ENCODE data around the gene CCDC6. TPM values are rescaled to one million over a fixed set of nuclear protein-coding genes. Genes with fewer than 3 reads are reported as not detected.
A peak's percentile ranks its signal among the peaks of the same experiment; 100 is the strongest.
"Not testable (repeated sequence)": the region's sequence is repeated elsewhere in the genome, so short reads cannot be mapped to it uniquely, and the experiment has no call there.

The CCDC6 gene
- polyA plus RNA-seq, 4 donors, result 27.2 to 46.3 (median 43.3) TPM

DNA sequence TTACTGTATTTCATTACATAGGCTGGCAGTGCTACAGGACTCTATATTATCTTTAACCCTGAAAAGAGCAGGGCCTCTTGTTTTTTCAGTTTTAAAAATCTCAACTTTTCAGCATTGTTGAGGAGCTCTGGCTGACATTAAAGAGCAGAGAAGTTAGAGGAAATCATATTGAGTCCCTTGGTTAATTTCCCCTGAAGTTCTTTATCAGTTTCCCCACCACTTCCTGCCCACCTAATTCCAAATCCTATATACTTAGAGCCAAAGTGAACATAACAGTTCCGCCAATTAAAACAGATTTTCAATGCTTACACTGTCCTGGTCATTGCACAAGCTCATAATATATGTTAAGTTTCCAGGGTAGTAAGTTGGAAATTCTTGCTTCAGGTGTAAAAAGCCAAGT, 87.1 kb downstream of the CCDC6 start:
- no peak for DNase-seq (ENCODE audit: low read depth in 4 of 4, low spot score in 3 of 4)

DNA sequence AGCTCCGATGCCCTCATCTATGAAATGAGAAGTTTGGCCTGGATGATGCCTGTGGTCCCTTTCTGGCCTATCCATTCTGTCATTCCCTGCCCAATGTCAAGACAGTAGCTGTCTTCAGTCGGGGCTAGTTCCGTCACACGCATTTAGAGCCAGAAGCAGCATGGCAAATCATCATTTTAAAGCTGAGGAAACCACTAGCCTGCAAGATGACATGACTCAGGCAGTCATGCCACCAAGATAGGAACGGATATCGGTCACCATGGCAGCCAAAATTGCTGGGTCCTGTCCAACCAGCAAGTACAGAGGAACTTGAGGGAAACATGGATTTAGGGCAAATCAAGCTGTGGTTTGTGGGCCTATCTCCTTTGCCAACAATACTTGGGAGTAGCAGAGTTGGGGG, 88.6 kb downstream of the CCDC6 start:
- DNase-seq (ENCODE audit: low read depth in 4 of 4, low spot score in 3 of 4), result no peak

DNA sequence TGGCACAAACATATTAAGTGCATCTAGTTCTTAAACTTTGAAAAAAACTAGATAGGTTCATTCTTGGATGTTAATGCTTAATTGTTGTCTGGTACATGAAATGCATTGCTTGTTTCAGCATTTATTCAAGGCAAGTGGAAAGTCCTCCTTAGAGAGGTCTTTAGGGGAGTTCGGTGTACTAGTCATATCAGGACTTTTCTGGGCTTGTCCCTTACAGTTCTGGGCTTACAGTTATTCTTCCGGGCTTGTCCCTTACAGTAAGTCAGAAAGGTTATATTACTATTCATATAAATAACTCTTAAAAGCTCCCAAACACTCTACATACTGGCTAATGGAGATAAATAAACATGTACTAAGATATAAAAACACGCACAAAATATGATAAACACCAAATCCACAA, 91.5 kb downstream of the CCDC6 start:
- no peak for DNase-seq (ENCODE audit: low read depth in 4 of 4, low spot score in 3 of 4)

DNA sequence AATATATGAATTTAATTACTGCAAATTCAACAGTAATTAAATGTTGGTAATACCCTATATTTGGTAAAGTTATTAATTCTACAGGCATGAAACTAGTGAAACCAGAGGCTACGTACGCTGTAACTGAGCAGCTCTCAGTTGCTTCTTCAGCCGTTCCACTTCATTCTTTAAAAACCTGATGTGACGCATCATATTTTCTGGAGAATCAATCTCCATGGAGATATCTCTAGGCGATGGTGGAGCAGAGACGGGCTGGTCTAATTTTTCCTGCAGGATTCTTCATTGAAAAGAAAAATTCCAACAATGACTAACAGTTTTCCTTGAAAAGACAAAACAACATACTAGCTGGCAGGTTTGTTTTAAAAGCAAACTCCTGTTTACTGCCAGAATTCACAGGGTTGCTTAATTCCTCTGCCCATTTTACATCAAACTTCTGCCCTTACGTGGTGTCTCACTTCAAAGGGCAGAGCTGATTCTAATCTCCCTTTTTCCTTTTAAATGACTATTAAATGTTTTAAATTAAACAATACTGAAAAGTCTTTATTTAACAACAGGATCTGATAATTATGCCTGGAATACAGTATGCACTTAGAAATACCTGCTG, 93.7 kb downstream of the CCDC6 start:
- DNase-seq (ENCODE audit: low read depth in 4 of 4, low spot score in 3 of 4), result no peak

DNA sequence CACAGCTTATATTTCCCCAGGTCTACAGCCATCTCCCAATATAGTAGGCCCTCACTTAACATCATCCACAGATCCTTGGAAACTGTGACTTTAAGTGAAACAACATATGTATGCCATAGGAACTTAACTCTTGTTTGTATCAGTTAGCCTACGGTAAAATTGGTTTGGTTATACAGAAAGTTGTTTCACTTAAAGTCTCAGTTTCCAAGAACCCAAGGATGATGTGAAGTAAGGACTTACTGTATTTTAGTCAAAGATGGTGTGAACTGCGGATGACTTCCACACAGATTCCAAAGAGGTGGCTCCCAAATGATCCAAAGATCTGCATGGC, 96.7 kb downstream of the CCDC6 start:
- DNase-seq (ENCODE audit: low read depth in 4 of 4, low spot score in 3 of 4), result no peak

DNA sequence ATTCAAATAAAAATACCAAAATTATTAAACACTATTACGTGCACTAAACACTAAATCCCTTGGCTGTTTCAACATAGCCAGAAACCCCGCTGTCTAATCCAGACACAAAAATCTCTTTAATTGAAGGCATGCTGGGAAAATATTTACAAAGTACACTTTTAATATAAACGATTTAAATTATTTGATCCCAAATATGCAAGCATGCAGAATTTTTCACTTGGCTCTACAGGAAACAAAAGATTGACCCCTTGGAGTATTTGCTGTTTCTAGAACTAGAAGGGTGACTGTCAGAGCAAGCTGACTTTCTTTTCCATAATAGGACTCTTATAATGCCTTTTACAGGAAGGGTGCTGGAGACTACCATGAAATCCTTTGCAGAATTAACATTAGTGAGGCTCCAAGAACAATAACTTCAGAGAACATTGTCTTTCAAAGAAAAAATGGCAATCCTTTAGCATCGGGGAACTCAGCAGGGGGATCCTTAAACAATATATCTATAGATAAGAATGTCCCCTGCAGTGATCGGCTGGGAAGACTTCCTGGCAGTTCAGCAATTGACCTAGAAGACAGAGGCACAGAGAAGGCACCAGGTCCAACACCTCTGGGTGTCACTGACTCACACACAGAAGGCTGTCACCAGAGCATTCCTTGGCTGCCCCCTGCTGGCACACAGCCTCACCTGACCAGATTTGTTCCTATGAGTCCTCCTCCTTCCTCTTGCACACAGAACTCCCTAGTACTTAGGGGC, 97.3 kb downstream of the CCDC6 start:
- peak in 1 of 4 donors; percentile 37 for DNase-seq (ENCODE audit: low read depth in 4 of 4, low spot score in 3 of 4)

DNA sequence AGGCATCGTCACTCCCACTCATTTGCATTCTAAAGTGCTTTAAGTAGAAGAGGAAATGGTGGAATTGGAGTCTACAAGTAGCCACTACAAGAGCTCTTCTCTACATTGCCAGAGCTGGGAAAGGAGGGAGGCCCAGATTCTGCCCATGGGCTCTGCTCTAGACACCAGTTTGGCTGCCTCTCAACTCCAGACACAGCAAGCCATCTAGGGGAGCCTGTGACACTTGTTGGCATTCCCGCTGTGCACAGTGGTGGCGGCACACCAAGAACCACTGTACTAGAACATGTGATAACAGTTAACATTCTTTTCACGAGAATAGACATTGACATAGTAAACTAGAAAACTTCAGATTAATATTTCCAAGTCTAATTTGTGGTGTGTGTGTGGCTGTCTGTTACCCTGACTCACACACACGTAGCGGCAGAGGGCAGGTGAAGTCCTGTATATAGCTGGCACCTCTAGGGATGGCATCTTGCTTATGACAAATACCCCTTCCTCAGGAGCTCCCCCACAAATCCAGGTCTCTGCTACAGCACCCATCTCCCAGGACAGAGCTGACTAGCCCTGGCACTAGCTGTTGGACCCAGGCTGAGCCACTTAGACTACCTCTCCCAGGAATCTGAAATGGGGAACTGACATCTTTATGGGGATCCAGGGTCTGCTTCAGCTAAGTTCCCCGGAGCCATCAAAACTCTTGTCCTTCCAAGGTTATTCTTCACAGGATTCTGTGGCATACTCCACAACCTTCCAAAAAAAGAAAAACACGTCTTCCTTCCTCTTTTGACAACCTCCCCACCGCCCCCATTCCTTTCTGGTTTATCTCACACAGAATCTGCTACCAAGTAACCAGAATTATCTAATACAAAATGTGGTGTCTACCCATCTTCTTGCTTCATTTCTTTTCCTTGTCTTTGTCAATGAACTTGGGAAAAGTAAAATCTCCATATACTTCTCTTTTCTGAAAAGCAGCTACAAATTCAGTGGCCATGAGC, 98.4 kb downstream of the CCDC6 start:
- no peak for DNase-seq (ENCODE audit: low read depth in 4 of 4, low spot score in 3 of 4)

DNA sequence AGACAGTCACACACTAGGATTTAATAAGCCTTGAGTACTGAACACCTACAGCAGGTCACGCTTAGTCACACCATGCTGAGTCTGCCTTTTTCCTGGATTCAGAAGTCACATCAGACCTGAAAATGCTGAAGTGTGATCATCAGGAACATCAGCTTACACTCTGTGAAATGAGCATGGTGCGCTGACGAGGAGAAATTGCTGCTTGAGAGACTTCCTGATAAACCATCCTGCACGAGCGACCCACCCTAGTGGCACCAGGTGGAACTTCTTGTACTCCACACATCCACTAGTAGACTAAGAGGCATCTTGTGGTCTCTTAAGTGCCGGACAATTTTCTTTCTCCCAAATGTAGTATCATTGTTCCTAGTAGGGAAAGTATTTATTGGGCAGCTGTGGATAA, 101.3 kb downstream of the CCDC6 start:
- DNase-seq (ENCODE audit: low read depth in 4 of 4, low spot score in 3 of 4), result peak in 1 of 4 donors; percentile 31

DNA sequence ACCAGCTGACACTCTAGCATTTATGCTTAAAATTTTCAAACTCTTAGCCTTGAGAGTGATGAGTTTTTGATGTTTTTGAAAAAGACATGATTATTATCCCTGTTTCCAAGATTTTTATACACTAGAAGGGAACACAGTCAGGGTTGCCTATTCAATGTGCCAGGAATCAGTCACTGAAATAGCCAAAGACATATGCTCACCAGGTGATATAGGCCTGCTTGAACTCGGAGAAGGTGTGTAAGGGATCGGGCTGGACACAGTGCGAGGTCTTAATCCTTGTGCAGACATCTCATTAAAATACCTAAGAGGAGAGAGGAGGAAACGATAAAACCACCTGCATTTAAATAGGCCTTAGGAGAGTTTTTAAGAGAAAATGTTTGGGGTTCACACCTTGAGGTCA, 102.1 kb downstream of the CCDC6 start:
- DNase-seq (ENCODE audit: low read depth in 4 of 4, low spot score in 3 of 4), result no peak

DNA sequence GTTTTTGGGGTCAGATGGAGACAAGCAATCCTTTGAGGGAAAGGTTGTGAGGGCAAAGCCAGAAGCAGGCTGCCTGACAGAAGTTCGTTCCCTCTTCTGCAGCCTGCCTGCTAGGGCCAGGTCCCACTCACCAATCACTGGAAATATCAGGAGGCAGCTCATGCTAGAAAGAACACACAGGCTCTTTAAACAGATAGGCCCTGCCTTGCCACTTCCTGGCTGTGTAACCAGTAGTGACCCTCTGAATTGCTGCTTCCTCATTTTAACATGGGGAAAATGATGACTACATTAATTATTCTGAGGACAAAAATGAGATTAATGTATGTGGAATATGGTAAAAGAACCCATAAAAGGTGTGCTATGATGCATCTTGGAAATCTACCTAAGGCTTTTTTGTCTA, 102.6 kb downstream of the CCDC6 start:
- no peak for DNase-seq (ENCODE audit: low read depth in 4 of 4, low spot score in 3 of 4)

DNA sequence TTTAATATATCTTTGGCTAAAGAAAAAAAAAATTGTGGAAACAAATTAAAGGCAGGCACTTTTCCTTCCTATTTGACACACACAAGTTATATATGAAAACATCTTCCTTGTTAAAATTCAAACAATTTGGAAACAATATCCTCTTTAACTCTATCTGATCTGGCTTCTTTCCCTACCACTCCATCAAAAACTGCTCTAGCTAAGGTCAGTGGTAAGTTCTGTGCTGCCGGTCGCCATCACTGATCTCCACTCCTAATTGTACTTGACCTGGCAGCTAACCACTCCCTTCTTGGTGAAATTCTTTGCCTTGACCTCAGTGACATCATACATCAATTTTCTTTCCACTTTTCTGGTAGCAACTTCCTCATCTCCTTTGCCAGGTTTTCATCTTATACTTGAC, 105.2 kb downstream of the CCDC6 start:
- no peak for DNase-seq (ENCODE audit: low read depth in 4 of 4, low spot score in 3 of 4)

DNA sequence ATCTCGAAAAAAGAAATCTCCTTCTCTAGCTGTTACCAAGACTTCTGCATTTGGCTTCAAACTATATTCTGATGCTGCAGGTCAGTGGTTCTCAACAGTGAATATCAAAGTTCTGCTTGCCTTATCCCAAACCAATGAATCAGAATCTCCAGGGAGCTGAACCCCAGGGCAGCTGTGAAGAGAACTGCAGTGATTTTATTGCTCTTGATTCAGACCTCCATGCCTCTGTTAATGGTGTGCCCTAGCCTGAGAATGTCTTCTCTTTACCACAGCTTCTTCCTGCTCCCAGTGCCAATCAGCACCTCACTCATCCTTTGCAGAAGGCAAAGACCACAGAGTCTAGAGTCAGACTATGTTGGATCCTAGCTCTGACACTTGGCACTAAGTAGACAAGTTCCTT, 106.9 kb downstream of the CCDC6 start:
- no peak for DNase-seq (ENCODE audit: low read depth in 4 of 4, low spot score in 3 of 4)

DNA sequence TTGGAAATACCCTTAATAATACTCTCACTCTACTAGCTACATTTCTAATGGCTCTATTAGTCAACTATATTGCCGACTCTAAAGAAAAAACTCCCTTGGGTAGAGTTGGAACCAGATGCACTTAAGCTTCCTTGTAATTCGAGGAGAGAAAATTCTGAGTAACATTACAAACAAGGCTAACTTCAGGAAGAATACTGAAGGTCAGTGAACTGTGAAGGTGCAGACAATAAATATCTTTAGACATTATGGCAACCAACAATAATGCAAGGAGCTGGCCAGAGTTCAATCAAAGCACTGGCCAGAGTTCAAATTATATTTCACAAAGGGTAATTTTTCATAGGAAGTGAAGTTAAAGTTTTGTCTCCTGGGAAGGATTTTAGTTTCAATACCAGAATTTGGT, 112.4 kb downstream of the CCDC6 start:
- DNase-seq (ENCODE audit: low read depth in 4 of 4, low spot score in 3 of 4), result no peak

DNA sequence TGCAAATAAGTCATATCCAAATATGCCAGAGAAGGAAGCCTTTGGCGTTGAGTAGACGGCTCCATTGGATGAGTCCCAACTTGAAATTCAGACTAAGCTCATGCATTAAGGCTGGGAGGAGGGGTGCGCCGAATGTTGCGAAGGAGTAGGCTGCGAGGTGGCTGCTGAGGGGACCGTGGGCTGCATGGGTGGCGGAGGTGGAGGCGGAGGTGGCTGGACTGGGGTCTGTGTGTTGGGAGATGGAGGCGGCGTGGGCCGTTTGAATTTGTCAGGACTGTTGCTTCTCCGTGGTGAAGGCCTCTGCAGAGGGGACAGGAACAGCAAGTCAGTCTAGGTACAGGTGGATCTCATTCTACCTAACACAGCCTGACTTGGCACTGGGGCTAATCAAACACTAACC, 113.5 kb downstream of the CCDC6 start:
- DNase-seq (ENCODE audit: low read depth in 4 of 4, low spot score in 3 of 4), result no peak

DNA sequence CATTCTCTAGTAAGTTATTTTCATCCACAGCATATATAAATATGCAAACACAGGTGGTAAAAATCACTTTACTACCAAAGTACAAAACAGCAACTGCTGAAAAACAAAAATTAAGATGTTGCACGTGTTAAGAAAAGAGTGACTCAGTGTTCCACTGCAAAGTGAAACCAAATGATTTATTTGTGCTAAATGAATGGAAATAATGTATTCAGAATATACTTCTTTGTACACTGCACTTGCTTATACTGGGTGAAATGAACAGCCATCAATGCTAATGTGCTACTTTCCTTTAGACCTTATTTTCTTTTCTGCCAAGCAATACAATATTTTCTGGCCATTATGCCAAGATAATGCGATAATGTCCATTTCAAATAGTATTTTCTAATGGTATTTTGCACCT, 114.8 kb downstream of the CCDC6 start:
- DNase-seq (ENCODE audit: low read depth in 4 of 4, low spot score in 3 of 4), result no peak

DNA sequence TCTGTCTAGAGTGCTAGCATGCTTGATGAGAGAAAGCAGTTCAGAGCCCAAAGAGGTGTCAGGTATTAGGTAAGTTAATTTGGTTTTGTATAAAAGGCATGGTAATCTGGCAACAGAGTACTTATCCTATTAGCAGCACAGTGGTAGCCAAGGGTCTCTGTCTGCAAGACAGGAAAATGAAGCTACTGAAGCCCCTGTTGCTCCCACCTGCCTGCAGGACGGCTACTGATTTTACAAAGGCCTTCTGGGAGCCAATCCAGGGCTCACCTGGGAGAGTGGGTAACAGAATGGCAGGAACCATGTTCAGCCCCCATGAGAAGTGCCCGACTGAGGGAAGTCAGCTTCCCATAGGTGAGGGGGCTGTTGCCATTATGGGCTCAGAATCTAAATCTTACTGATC, 116.3 kb downstream of the CCDC6 start:
- not testable (repeated sequence) for DNase-seq (ENCODE audit: low read depth in 4 of 4, low spot score in 3 of 4)

DNA sequence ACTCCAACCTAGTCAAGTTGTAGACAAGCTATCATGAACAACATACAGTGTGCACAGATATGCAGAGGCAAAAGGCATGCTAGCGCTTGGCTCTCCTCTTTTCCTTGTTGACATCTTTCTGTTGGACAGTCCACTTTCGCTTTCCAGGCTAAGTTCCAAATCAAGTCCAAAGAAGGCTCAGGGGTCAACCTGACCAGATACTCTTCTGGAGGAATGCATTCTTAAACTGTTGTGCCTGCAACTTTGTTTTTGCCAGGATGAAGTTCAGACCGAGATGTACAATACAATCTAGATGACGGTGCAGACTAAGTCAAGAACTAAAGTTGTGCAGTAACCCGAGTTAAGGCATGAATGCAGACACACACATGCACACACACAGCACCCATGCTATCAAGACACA, 117.4 kb downstream of the CCDC6 start:
- not testable (repeated sequence) for DNase-seq (ENCODE audit: low read depth in 4 of 4, low spot score in 3 of 4)

DNA sequence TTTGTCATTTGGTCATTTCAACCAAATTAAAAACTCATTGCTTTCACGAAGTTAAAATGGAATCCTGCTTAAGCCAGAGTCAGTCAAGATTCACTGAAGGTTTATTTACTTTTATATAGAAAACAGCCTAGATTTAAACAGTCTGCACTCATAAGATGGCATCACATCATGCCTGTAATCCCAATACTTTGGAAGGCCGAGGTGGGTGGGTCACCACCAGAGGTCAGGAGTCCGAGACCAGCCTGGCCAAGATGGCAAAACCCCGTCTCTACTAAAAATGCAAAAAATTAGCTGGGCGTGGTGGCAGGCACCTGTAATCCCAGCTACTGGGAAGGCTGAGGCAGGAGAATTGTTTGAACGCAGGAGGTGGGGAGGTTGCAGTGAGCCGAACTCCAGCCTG, 119.3 kb downstream of the CCDC6 start:
- DNase-seq (ENCODE audit: low read depth in 4 of 4, low spot score in 3 of 4), result not testable (repeated sequence)

DNA sequence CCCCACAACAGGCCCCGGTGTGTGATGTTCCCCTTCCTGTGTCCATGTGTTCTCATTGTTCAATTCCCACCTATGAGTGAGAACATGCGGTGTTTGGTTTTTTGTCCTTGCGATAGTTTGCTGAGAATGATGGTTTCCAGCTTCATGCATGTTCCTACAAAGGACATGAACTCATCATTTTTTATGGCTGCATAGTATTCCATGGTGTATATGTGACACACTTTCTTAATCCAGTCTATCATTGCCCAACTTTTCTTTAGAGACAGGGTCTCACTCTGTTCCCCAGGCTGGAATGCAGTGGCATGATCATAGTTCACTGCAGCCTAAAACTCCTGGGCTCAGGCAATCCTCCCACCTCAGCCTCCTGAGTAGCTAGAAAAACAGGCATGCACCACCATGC, 120.9 kb downstream of the CCDC6 start:
- not testable (repeated sequence) for DNase-seq (ENCODE audit: low read depth in 4 of 4, low spot score in 3 of 4)

DNA sequence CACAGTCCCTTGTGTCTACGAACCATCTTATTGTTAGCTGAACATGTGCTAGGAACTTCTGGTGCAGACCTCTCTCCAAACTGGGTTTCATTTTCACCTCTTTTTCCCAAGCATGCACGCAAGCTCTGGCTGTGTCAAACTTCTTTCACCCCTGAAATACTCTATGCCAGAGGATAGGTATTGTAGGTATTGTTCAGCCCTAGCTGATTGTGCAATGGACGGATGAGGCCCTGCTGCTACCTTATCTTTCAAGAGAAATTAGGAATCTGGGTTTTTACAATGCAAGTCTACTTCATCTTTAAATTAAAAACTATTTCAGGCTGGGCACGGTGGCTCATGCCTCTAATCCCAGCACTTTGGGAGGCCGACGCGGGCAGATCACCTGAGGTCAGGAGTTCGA, 124.8 kb downstream of the CCDC6 start:
- DNase-seq (ENCODE audit: low read depth in 4 of 4, low spot score in 3 of 4), result no peak

DNA sequence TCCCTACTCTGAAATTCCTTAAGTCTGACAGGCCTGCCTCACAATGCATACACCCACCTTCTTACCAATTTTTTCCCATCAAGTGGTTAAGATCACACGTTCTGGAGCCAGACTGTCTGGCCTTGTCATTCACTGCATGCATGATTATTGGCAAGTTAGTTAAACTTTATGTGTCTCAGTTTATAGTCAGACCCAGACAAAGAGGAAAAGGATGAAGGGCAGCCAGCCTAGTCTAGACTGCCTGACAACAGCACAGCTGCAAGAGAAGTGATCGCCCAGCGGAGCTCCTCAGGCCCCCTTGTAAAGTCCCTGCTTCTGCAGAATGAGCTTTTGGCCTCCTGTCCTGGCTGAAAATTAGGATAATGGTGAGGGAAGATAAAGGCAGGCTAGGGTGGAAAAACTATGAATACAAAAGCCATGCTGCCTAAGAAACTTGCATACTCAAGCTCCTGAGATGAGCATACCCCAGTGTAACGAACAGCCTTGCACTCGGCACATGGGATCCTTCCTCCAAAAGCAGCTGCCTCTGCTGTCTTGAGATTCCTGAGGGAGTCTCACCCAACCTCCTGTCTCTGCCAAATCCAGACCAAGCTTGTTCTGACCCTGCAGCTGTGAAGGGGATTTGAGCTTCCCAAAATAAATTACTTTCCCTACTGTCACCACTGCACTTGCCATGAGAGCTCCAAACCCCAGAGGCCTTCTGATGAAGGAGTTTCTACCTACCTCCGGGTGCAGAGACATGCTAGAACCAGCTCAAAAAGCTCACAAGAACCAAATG, 126.4 kb downstream of the CCDC6 start:
- no peak for DNase-seq (ENCODE audit: low read depth in 4 of 4, low spot score in 3 of 4)
